DMS153 treated with DMSO at 0.1 percent for 48 hours (cell line): ENCODE results near the gene NDN.

Experiments used
- DNase-seq: peaks from one replicate; lab custom pipeline; 2025; ENCODE audit not compliant: unreplicated experiment; lab: John Stamatoyannopoulos, UW

The NDN gene

GRCh38 chr15:23642413-23643044, 44.6 kb downstream of the NDN start:
- DNase-seq: peak; percentile 4
